ENCODE measurements around the gene EPB41L4A.

The EPB41L4A gene

DNA sequence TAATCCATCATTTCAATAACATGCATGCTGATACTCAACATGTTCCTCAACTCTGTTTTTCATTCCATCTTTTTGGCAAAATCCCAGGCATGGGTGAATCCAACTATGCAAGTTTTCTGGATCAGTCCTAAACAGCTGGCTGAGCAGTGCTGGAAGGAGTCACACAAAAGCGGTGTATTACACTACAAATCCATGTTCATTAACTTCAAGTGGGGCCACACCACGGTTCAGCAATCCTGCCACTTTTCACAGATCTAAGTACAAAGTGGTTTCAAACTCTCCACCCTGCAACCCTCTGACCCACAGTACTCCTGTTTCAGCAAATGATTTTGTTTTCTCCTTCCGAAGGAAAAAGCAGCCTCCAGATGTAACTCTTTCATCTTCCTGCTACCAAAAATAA lies 222.5 kb downstream of the EPB41L4A start:
- TF ChIP-seq ZFX (IDR thresholded peaks at IDR 0.05; ENCODE audit: borderline replicate concordance) = no peak
- TF ChIP-seq, protein P1, sequence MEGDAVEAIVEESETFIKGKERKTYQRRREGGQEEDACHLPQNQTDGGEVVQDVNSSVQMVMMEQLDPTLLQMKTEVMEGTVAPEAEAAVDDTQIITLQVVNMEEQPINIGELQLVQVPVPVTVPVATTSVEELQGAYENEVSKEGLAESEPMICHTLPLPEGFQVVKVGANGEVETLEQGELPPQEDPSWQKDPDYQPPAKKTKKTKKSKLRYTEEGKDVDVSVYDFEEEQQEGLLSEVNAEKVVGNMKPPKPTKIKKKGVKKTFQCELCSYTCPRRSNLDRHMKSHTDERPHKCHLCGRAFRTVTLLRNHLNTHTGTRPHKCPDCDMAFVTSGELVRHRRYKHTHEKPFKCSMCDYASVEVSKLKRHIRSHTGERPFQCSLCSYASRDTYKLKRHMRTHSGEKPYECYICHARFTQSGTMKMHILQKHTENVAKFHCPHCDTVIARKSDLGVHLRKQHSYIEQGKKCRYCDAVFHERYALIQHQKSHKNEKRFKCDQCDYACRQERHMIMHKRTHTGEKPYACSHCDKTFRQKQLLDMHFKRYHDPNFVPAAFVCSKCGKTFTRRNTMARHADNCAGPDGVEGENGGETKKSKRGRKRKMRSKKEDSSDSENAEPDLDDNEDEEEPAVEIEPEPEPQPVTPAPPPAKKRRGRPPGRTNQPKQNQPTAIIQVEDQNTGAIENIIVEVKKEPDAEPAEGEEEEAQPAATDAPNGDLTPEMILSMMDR (IDR thresholded peaks at IDR 0.05) = no peak
- H3K27ac ChIP-seq = no peak overlapping the region

- no peak overlapping the region for H3K27ac ChIP-seq
- TF ChIP-seq, protein P1 (IDR thresholded peaks at IDR 0.05) = no peak
- no peak for TF ChIP-seq ZFX (IDR thresholded peaks at IDR 0.05; ENCODE audit: borderline replicate concordance)
Observed at GRCh38 chr5:112195924-112196323, 223.2 kb downstream of the EPB41L4A start.

GRCh38 chr5:112192866-112193265 lies 226.2 kb downstream of the EPB41L4A start:
- H3K27ac ChIP-seq = no peak overlapping the region
- TF ChIP-seq, protein P1 (IDR thresholded peaks at IDR 0.05) = no peak
- TF ChIP-seq ZFX (IDR thresholded peaks at IDR 0.05; ENCODE audit: borderline replicate concordance) = no peak

GRCh38 chr5:112192072-112192471 lies 227.0 kb downstream of the EPB41L4A start:
- TF ChIP-seq, protein P1 (IDR thresholded peaks at IDR 0.05) = no peak
- TF ChIP-seq ZFX (IDR thresholded peaks at IDR 0.05; ENCODE audit: borderline replicate concordance) = no peak
- no peak overlapping the region for H3K27ac ChIP-seq

- no peak overlapping the region for H3K27ac ChIP-seq
- no peak for TF ChIP-seq ZFX (IDR thresholded peaks at IDR 0.05; ENCODE audit: borderline replicate concordance)
- TF ChIP-seq, protein P1 (IDR thresholded peaks at IDR 0.05) = no peak
Observed at GRCh38 chr5:112189391-112189790, 229.7 kb downstream of the EPB41L4A start.

DNA sequence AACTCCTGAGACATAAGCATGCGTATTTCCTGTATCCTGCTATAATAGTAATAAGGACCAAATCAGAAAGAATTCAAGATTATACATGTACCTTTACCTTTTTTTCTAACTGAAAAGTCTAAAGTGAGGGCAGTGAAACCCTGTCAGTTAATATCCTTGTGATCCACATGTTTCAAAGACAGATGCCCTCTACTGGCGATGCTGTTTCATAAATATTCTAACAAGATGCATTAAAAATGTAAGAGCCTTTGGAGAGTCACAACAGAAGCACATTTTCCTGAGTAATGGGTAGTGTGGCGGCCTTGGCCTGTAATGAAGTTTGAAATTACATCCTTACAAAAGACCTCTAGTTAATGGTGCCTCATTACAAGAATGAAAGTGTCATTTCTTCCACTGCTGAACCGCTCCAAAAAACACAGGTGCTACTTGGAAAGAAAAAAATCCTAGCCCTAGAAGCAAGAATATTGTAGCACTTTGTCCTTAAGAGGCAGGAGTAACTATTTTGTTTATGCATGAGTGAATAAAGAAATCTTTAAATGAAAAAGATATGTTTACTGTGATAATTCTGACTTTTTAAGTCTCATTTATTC lies 232.6 kb downstream of the EPB41L4A start:
- no peak for TF ChIP-seq ZFX (IDR thresholded peaks at IDR 0.05; ENCODE audit: borderline replicate concordance)
- TF ChIP-seq, protein P1 (IDR thresholded peaks at IDR 0.05) = peak; percentile 83
- no peak overlapping the region for H3K27ac ChIP-seq

DNA sequence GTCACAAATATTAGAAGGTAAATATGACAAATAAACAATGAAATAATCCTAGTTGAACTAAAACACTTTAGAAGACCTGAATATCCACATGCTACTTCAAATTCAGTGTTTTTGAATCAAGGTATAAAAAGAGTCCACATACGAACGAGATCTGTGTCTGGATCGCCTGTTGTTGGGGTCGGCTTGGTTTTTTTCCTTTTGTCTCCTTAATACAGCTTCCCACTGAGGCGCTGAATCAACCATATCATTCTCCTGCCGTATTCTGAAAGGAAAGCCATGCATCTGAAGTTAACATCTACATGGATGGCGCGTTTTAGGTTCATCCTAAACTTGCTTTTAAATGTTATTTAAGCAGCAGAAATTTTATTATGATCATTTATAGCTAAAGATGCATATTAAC lies 235.2 kb downstream of the EPB41L4A start:
- no peak for TF ChIP-seq ZFX (IDR thresholded peaks at IDR 0.05; ENCODE audit: borderline replicate concordance)
- TF ChIP-seq, protein P1 (IDR thresholded peaks at IDR 0.05) = no peak
- no peak overlapping the region for H3K27ac ChIP-seq
